SW480 (cell line): ENCODE results near the gene TRAF7.
A peak's percentile ranks its signal among the peaks of the same experiment; 100 is the strongest.
"Not testable (repeated sequence)": the region's sequence is repeated elsewhere in the genome, so short reads cannot be mapped to it uniquely, and the experiment has no call there.

Experiments used
- DNase-seq: peaks from one replicate; pipeline ENCODE4 v3.0.0-alpha.2; 2016; ENCODE audit warnings: low spot score

The TRAF7 gene

DNA sequence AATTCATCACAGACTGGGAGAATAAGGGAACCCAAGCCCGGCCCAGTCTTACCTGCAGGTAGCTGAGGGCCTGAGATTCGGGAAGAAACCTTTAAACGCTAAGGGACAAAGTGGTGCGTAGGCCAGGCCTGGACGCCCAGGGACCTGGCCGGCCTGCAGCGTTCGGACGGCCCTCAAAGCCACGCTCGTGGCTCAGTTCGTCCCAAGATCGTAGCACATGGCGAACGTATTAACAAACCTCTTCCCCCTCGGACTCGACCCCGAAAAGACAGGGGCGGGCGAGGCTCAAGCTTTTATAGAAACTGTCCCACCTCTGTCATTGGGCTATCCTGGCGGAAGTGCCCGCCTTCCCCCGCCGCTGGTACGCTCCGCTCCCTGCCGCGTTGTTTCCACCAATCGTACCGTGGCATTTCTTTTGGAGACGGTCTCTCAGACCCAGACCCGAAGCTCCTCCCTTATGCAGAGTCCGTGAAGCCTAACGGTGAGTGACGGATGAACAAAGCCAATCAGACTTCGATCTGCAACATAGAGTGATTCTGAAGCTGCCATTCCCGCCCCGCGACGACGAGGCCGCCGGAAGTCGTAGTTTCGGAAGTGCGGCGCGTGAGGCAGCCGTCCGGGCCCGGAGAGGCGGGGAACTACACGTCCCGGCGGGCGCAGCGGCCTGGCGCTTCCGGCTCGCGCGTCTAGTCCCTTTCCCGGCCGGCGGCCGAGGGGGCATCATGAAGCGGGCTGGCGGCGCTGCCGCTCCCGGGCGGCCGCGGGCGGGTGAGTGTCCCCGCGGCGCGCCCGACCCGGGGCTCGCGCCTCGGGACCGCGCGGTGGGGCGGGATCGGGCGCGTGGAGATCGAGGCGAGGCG lies at the start of gene TRAF7:
Gene TRAF7, plus strand, starts transcription at position 692 of the 860 bp plus-strand sequence. CDS start 8,139 bp downstream, outside the sequence.
- DNase-seq: peak; percentile 100

DNA sequence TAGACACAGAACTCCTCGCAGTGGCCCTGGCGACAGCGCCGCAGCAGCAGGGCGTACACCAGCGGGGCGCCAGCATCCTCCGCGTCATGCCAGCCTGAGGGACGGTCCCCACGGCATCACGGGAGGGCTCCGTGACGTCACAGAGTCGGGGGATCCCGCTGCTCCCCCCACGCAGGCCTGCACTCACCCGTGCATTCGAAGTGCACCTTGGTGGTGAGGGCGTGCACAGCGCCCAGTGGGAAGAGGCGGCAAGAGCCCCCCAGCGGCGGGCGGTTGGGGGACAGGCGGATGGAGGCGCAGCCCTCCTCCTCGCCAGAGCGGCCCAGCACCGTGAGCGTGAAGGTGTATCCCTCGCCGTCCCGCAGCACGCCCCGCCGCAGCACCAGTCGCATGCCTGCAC lies 49.4 kb upstream of the TRAF7 start:
- not testable (repeated sequence) for DNase-seq

DNA sequence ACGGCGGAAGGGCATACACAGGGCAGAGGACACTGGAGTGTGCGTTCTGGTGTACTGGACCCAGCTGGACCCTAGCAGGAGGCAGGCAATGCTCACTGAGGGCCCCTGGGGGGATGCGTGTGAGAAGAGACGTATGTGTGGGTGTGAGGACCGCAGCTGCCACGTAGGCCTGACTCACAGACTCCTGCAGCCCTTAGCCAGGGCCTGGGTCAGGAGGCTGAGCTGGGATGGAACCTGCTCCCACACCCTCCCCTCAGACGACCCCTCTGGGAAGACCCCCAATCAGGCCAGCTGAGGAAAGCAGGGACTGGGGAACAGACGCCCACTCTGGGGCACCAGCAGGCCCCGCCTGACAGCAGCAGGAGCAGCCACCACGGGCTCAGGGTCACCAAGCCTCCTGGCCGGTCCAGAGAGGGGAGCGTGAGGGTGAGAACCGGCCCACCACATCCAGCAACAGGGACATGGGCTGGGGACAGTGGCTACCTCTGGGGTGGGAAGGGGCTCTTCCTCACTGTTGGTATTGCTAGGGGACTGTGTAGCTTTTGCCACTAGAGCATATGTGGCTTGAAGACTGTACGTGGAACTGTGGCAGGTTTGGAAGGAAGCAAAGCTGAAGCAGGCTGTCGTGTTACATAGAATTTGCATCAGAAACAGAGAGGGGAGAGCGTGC lies 48.3 kb upstream of the TRAF7 start:
- not testable (repeated sequence) for DNase-seq

DNA sequence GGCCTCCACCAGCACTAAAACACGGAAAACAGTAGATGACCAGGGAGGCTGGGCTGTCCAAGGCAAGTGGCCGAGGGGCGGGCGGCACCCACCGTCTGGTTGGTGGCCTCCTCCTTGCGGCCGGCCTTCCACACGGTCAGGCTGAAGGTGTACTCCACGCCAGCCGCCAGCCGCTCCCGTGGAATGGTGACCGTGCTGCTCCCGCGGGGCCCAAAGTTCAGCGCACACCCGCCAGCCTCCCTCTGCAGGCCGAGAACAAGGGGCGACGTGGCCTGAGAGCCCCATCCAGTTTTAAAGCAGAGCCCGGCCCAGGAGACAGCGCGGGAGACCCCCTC lies 47.8 kb upstream of the TRAF7 start:
- not testable (repeated sequence) for DNase-seq

DNA sequence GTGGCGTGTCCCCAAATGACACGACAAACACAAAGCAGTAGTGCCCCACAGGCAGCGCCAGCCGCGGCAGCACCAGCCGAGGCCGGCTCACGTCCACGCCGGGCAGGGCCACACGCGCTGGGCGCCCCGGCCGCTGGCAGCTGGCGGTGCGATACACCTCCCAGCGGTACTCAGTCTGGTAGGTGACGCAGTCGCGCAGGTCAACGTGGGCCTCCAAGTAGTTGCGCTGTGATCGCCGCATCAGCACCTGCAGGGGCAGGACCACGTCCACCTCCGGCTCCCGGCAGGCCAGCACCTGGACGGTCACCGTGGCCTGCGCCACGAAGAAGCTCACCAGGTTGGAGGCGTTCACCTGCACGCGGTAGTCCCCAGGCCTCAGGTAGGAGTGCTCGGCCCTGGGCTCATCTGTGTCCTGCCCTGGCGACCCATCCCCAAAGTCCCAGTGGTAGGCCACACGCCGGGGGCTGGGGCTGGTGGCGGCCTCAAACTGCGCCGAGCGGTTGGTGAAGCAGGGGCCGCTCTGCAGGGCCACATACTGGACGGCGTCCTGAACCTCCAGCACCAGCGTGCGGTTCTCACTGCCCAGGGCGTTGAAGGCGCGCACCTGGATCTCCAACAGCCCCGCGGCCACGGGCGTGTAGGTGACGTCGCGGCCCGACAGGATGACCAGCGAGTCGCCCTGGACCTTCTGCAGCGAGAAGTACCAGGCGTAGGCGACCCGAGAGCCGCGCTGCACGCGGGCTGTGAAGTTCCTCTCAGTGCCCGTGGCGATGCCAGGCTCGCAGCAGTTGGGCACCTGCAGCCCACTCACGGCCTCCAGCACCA lies 46.9 kb upstream of the TRAF7 start:
- not testable (repeated sequence) for DNase-seq

DNA sequence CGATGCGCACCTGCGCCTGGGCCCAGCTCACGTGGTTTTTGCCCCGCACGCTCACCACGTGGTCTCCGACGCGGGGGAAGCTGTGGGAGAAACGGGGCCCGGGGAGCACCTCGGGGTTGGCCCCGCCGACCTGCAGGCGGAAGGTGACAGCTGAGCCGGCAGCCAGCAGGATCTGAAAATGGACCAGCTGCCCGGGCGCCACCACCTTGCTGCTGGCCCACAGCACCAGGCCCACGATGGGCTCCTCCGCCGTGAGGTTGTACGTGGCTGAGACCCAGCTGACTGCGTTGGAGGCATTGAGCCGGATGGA lies 46.4 kb upstream of the TRAF7 start:
- DNase-seq: not testable (repeated sequence)

DNA sequence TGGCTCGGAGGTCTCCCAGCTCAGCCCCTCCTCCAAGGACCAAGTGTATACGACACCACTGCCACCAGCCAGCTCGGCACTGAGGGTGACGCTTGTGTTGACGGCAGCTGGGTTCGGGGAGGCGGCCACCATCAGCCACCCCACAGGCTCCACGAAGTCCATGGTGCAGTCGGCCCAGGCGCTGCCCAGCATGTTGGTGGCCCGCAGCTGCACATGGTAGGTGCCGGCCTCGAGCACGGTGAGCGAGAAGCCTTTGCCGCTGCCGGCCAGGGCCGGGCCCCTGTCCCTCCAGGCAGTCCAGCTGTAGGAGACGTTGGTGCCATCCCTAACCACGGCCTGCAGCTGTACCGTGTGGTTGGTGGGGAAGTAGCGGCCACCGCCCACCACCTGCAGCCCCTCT lies 45.7 kb upstream of the TRAF7 start:
- not testable (repeated sequence) for DNase-seq

DNA sequence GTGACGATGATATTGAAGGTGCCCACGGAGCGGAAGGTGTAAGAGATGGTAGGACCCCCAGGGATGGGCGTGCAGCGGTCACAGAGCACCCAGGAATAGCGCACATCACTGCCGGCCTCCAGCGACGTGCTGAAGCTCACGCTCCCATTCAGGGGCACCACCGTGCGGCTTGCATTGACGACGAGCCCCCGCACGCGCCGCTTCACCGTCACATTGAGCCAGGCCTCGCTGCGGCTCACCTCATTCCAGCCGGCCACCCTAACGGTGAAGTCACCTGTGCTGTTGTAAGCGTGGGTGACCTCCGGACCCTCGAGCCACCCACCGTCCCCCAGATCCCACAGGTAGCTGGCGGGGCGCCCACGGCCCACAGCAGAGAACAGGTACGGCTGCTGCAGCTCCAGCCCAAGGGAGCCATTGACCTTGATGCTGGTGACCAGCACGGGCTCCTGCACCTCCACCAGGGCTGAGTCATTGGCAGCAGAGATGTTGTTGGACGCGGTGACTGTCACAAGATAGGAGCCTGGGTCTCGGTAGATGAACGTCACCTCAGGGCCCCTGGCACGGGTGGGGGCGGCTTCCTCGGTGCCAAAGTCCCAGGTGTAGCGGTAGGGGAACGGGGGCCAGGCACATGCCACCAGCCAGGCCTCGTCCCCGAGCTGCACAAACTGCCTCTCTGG lies 45.1 kb upstream of the TRAF7 start:
- DNase-seq: not testable (repeated sequence)

DNA sequence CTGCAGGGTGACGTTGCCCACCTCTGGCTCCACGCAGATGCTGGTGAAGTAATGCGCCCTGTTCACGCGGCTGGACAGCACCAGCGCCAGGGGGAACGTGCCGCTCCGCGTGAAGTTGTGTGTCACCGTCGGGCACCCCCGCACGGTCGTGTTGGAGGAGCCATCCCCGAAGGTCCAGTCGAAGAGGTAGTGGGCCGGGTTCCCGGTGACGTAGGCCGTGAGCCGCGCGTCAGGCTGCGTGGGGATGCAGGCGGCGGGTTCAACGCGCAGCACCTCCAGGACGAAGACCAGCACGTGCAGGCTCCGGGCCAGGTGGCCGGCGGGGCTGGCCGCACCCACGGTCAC lies 44.6 kb upstream of the TRAF7 start:
- not testable (repeated sequence) for DNase-seq

DNA sequence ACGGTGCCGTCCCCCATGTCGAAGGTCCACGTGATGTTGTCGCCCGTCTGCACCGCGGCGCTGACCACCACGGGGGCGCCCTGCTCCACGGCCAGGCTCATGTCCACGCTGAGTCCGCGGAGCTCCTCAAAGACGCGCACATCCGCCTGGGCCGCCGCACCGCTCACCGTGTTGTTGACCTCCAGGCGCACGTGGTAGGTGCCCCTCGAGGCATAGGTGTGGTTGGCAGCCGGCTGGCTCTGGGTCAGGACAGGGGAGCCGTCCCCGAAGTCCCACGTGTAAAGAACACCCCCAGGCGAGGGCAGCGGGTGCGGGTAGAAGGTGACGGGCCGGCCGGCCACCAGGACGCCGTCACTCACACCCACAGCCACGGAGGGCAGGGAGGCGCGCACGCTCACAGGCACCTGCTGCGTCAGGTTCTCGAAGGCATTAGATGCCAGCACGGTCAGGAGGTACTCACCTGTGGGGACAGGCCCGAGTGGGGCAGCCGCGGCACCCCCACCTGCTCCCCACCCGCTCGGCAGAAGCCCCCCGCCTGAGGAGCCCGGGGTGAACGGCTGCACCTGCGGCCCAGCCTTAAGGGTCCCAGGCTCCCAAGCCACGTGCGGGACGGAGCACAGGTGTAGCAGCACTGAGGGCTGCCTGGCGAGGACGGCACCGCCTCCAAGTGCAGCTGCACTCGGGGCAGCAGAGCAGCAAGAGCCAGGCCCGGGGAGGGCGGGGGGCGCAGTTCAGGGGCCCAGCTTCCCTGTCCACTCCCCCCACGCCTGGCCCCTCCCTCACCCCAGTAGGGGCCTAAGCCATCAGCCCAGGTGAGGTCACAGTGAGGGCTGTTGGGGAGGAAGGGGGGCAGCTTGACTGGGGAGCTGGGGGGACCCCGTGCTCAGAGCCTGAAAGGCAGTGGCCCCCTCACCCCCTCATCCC lies 43.9 kb upstream of the TRAF7 start:
- not testable (repeated sequence) for DNase-seq

DNA sequence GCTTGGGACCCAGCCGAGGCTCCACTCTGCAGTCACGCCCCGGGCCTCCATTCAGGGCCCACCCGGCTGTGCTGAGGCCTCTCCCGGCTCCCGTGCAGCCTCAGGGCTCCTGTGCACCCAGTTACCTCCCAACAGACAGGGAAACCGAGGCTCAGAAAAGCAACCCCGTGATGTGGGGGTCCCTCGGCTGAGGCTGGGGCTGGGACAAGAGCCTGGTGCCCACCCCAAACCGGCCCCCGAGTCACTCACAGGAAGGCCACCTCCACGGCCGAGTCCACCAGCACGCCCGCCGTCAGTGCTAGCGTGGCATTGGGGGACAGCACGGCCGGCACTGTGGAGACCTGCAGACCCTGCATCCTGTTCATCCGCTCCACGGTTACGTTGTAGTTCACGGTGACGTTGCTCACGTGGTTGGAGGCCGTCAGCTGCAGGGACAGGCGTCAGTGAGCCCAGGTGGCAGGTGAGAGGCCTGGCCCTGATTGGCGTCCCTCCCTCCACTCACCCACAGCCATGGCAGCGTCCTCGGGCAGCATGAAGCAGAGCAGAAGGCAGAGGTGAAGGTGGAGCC lies 43.0 kb upstream of the TRAF7 start:
- DNase-seq: not testable (repeated sequence)

DNA sequence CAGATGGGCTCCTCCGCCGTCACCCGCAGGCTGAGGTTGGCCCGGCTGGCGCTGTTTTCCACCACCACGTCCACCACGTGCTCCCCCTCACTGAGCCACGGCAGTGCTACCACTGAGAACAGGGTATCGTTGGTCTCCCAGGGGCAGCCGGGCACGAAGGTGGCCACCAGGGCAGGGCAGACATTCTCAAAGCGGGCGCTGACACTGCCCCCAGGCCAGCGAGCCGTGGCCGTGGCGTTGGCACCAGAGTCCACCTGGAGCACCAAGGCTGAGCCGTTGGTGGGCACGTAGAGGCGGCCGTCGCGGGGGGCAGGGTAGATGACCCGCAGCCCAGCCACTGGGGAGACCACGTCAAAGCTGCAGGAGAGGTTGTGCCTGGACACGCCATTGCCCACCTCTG lies 41.4 kb upstream of the TRAF7 start:
- not testable (repeated sequence) for DNase-seq

DNA sequence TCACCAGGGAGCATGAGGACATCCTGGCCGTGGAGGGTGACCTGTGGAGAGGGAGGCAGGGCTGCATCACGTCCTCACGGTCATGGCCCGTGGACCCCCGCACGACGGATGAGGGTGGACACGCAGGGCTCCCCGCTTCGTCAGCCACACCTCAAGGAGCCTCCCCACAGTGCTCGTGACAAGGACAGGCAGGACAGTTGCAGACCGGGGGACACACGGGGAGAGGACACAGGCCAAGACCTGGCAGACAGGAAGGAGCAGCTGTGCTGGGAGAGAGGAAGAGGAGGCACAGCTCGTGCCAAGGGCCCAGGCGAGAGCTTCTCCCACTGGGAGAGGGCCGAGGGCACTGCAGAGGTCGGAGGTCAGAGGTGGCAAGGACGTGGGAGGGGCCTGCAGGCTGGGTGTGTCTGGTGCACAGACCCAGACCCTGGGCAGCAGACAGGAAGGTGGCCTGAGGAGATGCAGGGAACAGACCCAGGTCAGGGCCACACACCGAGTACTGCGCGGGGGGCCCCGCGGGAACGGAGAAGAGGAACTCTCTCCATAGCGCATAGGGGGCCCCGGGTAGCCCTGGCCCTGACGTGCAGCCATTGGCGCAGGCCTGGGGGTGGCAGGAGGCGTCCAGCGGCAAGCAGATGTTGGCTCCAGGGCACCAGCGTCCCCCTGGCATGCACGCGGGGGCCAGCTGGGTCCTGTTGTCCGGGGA lies 40.5 kb upstream of the TRAF7 start:
- DNase-seq: not testable (repeated sequence)

DNA sequence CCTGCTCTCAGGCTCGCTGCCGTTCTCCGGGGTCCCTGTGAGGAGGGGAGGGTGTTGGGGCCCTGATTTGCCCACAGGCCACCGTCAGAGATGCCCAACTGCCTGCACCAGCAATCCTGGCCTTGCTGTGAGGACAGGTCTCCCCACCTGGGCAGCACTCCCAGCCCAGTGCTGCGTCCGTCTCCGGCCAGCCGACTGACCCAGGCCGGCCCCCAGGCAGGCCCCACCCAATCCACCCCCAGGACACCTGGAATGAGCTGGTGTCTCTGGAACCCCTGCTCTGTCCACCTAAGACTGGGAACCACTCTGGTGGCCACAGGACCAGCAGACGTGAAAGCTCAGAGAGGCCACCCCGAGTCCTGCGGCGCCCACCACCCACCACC lies 40.0 kb upstream of the TRAF7 start:
- no peak for DNase-seq

DNA sequence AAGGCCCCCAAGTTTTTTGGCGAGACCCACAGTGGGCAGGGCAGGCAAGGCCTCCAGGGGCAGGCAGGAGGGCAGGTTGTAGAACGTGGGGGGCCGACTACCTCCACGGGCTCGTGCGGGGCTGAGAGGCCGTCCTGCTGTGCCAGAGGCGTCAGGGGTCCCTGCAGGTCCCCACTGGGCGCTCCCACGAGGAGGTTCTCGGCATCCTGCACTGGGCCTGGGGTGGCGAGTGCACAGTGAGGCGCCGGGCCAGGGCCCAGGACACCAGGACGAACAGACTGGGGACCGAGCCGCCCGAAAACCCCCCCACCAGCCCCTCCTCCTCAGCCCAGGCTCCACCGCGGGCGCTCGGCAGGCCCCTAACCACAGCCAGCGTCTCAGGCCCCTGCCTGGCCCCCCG lies 39.2 kb upstream of the TRAF7 start:
- not testable (repeated sequence) for DNase-seq

DNA sequence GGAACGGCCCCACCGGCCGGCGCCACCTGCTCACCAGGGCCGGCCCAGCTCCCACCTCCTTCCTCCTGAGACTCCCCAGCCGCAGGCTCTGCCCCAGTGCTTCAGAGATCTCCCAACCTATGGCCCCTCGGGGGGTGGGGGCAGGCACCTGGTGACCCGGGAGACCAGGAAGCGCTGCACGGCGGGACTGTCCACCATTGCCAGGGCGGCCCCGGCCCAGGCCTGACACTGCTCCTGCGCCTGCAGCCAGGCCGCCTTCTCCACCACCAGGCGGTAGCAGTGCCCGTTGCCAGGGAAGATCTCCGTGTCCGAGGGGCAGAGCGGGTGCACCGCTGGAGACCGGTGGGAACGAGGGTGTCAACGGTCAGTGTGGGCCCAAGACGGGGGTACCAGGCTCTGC lies 38.2 kb upstream of the TRAF7 start:
- not testable (repeated sequence) for DNase-seq

DNA sequence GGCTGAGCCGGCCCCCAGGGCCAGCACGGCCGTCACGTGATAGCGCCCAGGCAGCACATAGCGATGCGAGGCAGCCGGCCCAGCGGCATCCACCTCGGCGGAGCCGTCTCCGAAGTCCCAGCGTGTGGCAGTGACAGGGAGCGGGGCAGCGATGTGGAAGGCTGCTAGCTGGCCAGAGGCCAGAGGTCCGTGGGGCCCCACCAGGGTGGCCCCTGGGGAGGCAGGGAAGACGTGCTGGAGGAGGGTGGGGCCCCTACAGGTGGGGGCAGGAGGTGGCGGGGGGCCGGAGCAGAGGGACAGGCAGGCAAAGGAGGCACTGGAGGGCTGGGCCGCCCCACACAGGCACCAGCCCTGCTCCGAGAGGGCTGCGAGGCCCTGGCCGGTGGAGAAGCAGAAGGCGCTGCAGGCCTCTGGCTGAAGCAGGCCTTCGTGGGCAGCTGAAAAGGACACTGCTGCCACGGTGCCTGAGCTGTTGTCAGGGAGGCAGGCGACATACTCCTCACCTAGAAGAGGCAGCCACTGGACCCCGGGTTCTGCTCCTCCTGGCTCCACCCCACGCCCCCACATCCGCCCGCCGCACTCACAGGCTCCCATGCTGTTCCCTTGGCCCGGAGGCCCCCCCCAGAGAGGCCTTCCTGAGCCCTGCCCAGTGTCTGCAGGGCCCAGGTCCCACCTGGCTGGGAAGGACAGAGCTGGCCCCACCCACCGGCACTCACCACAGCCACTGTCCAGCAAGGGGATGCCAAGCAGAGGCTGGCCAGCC lies 37.4 kb upstream of the TRAF7 start:
- not testable (repeated sequence) for DNase-seq

DNA sequence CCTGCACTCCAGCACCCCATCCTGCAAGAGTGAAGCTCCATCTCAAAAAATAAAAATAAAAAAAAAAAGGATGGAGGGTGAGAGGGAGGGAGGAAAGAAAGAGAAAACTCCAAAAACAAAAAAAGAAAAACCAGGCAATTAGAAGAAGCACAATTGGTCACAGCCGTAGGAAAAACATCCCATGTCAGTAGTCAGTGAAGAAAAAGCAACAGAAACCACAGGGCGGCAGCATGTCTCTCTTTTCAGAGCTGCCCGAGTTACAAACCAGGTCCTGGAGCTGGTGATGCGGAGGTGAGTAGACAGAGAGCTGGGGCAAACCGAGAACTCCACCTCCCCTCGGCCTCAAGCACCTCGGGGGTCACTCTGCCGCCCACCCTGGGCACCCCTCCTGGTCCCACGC lies 34.3 kb upstream of the TRAF7 start:
- not testable (repeated sequence) for DNase-seq

DNA sequence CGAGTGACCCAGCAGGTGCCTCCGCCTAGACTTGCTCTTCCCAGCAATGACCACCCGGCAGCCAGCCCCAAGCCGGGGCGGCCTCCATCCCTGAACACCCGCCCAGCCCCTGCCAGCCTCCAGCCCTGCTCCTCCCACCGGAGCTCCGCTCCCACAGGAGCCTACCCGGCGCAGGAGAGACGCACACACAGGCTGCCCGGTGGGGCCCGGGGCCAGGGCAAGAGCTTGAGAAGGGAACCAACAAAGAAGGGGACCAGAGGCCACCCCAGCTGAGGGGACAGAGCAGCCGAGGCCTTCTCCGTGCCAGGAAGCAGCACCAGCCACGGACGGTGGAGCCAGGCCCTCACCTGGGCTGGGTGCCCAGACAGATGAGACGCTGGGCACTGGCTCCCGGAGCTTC lies 33.7 kb upstream of the TRAF7 start:
- no peak for DNase-seq
